ENCODE measurements around the gene TFDP1. TPM values are rescaled to one million over a fixed set of nuclear protein-coding genes. Genes with fewer than 3 reads are reported as not detected.

The TFDP1 gene
- total RNA-seq, 1 donor from 2014 or later, result 49.5 TPM

DNA sequence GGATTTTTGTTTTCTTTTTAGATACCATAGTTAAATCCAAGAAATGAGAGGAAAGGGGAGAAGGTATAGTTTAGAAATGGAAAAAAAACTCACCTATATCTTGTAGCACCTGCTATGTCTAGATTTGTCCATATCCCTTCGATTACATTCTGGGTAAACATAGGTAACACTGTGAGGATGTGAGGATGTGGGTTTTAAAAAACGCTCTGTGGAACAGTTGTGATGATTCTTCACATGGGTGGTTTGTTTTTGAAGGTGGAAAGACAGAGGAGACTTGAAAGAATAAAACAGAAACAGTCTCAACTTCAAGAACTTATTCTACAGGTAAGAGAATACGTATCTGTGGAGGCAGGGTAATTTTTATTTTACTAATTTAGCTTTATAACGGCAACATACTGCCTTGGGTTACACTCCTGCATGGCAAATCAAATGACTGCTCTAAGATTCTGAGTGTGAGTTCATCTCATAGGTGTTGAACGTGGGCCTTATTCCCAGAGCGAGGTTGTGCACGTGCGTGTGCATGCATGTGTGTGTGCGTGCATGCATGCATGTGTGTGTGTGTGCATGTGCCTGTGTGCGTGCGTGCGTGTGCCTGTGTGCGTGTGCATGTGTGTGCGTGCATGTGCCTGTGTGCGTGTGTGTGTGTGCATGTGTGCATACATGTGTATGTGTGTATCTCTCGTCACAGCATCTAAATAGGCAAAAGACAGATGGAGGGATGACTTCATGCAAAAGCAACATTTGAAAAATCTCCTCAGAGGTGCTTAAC is 49.9 kb downstream of the TFDP1 start:
- no peak for DNase-seq

DNA sequence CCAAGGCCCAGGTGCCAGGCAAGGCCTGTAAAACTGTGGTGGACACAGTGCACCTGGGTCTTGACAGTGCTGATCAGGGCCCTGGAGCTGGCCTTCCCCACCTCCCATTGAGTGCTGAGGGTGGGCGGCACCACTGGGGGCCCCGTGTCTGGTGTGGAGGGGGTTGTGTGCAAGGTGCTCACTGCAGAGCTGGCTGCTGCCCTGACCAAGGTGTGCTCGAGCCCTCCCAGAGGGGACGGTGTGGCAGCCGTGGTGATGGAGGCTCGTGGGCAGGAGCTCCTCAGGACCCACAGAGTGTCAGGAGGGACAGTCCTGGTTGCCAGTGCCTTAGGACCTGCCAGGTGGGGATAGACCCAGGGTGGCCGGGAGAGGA is 50.5 kb downstream of the TFDP1 start:
- DNase-seq, result no peak

DNA sequence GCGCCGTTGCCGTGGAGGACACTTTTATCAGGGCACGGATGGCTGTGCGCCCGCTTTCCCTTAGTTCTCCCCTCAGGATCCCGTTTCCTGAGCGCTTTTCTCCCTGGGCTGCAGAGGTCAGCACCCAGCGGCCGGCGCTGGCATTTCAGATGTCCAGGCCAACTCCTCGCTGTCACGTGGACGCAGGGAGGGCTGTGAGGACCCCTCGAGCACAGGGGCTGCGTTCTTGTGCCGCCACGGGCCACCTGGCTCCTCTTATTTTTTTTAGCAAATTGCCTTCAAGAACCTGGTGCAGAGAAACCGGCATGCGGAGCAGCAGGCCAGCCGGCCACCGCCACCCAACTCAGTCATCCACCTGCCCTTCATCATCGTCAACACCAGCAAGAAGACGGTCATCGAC is 51.2 kb downstream of the TFDP1 start:
- DNase-seq, result no peak

DNA sequence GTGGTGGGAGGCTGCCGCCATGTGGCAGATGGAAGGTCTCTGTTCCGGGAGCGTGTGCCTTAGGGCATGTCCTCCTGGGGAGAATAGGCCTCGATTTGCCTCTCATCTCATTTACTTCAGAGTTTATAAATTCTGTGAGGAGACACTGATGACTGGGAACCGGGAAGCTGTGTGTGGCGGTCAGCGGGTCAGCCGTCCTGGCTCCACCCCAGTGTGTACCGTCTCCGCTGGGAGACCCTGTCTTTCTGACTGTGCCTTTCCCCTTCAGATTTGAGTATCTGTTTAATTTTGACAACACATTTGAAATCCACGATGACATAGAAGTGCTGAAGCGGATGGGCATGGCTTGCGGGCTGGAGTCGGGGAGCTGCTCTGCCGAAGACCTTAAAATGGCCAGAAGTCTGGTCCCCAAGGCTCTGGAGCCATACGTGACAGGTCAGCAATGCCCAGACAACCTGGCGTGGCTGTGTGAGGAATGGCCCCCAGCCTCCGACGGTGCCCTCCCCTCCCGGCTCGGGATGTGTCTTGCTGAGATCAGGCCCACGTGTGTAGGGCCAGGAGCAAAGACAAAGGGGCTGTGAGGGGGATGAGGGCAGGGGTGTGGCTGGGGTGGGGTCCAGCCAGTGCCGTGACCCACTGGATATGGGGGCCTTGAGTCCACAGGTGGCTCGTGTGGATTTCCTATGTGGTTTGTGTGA is 51.9 kb downstream of the TFDP1 start:
- DNase-seq, result no peak

DNA sequence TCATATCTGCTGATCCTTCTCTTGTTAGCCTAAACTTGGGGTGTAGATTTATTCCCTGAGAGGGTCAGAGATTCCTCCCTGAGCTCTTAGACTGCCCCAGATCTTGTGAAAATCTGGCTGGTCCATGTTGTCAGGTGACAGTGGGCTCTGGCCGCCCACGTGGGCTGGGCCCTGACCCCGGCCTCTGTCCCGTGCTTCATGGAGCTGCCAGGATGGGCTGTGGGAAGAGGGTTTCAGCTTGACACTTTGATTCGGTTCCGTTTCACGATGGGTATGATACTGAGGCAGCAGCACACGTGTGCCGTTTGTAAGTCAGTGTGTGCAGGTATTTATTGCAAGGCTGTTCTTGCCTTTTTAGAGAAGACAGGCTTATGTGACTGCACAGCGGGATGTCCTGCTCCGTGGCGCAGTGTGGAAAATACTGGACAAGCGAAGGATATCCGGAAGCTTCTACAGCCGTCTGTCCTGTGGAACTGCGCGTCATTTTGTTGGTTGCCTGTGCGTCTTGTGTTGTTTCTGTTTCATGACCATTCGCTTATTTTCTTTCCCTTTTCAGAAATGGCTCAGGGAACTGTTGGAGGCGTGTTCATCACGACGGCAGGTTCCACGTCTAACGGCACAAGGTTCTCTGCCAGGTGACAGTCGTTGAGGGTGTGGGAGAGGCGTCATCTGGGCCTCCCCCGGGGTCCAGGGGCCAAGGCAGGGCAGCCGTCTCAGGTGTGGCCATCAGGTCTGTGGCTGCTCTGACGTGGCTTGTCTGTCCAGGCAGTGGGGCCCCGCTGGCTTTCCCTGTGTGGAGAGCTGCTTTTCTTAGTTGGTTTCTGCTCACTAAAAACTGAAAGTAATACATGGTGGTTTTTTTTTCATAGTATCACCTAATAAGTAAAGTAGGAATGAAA is 53.0 kb downstream of the TFDP1 start:
- DNase-seq, result no peak

DNA sequence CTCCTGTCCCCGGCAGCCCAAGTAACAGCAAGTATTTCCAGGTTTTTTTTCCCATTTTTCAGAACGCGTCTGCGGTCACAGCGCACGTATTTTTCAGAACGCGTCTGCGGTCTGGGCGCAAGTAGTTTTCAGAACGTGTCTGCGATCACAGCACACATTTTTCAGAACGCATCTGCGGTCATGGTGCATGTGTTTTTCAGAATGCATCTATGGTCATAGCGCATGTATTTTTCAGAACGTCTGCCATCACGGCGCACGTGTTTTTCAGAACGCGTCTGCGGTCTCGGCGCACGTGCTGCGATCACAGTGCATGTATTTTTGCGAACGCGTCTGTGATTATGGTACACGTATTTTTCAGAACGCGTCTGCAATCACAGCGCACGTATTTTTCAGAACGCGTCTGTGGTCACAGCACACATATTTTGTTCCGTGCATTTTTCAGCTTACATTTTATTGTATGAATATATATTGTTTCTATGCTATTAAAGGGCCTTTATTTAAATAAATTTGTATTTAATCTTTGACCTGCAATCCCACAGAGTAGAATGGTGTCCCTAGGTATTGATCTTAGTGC is 53.7 kb downstream of the TFDP1 start:
- no peak for DNase-seq

DNA sequence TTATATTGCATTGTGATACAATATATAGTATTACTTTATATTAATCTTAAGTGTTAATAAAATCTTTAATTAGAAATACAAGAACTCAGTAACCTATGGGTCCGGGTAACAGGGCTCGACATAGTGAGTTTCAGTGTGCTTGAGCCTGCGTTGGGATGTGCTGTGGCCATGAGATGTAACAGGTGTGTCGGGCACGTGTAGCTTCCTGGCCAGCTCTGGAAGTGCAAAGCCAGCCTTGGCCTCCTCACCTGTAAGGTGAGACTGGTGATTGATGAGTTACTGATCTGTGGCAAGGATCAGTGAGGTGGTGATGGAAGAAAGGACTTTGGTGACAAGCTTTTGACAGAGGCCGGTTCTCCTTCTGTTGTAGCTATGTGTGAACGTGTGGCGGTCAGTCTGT is 54.3 kb downstream of the TFDP1 start:
- DNase-seq, result no peak

DNA sequence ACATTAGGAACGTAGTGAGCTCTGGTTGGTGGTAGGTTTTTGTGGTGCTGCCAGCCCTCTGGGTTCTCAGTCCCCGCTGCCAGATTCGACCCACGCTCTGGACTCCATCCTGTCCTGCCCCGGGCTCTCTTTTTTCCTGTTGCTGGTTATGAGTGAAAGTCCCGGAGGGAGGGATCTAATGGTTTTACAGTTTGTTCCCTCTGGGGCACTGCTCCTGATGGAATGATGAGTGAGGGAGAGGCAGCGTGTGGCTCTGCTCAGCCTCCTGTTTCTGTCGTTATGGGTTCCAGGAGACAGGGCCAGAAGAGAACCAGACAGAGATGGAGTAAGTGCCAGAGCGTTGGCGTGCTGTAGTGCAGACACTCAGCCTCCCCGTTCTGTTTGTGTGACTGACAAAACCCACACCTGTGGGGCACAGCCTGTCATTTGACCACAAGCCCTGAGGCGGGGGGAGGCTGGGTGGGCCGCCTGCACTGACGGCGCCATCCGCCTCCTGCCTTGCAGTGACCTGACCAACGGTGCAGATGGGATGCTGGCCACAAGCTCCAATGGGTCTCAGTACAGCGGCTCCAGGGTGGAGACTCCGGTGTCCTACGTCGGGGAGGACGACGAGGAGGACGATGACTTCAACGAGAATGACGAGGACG is 55.2 kb downstream of the TFDP1 start:
- DNase-seq, result no peak

DNA sequence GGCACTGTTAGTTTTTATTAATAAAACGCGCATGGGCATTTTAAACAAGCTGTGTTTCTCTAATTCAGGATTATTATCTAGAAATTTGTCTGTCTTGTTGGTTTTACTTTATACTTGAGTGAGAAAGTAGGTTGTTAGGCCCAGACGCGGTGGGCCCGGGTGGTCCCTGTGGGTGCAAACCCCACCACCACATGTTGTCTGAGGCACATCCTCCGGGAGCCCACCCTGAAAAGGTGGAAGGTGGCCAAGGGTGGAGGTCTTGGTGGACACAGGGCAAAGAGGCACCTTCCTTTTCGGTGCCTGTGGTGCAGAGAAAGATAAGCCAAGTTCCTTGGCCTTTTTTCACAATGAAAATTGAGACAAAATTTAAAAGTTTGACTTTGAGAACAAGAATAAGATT is 56.9 kb downstream of the TFDP1 start:
- no peak for DNase-seq

DNA sequence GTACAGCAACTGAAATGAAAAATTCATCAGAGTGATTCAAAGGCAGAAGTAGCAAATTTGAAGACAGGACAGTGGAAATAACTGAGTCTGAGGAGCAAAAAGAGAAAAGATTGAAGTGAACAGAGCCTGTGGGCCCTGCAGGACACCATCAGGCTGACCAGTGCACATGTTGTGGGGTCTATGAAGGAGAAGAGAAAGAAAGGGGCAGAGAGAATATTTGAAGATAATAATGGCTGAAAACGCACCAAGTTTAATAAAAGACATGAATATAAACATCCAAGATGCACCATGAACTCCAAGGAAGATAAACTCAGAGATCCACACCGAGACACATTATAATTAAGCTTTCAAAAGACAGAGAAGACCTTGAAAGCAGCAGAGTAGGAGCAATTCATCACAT is 58.0 kb downstream of the TFDP1 start:
- no peak for DNase-seq

DNA sequence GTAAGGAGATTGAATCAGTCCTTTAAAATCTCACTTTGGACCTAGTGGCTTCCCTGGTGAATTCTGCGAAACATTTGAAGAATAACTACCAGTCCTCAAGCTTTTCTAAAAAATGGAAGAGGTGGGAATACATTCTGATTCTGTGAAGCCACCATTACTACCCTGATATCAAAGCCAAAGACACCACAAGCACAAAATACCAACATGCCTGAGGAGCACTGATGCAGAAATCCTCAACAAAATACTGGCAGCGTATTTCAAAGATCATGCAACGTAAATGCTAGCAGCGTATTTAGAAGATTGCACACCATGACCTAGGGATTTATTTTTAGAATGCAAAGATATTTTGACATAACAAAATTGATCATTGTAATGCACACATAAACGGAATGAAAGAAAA is 59.0 kb downstream of the TFDP1 start:
- DNase-seq, result no peak

DNA sequence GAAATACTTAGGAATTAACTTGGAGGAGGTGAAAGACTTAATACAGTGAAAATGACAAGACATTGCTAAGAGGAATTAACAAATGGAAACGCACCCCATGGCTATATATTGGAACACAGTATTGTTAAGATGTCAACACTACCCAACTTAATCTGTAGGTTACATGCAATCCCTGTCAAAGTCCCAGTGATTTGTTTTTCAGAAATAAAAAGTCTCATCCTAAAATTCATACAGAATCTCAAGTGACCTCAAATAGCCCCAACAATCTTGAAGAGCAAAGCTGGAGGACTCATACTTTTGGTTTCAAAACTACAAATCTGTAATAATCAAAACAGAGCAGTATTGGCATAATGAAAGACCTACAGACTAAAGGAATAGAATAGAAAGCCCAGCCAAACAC is 60.2 kb downstream of the TFDP1 start:
- DNase-seq, result no peak

DNA sequence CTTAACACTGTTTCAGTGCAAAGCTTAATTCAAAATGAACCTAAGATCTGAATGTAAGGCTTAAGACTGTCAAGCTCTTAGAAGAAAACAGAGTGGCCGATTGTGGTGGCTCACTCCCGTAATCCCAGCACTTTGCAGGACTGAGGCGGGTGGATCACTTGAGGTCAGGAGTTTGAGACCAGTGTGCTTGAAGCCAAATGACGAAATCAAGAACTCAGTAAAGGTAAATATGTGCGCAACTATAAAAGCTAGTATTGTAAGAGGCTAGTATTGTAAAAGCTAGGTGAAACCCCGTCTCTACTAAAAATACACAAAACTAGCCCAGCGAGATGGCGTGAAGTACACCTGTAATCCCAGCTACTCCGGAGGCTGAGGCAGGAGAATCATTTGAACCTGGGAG is 60.8 kb downstream of the TFDP1 start:
- no peak for DNase-seq

DNA sequence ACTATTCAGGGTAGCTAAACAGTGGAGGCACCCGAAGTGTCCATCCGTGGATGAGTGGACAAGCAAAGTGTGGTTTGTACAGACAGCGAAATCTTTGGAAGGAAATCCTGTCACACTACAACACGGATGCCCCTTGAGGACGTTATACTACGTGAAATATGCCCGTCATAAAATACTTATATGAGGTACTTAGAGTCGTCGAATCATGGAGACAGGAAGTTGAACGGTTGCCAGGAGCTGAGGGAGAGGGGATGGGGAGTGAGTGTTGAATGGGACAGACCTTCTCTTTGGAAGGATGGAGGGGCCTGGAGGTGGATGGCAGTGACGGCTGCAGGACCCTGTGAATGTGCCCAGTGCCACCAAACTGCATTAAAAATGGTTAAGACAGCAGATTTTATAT is 61.8 kb downstream of the TFDP1 start:
- DNase-seq, result peak; percentile 29

DNA sequence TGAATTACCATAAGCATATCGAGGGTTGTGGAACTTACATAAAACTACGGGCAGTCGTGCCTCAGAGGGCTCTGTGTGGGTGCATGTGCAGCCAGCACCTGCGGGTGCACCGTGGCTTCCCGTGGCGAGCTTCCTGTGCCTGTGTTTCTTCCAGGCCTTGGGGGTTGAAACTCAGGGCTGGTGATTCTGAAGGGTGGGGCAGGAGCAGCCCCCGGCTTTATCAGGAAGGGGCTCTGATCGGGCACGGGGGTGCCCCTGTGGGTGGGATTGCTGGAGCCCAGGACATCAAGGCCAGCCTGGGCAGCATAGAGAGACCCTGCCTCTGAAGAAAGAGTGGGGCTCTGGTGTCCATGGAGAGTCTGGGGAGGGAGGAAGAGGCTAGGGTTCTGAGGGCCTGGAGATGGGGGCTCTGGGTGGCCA is 62.4 kb downstream of the TFDP1 start:
- no peak for DNase-seq

DNA sequence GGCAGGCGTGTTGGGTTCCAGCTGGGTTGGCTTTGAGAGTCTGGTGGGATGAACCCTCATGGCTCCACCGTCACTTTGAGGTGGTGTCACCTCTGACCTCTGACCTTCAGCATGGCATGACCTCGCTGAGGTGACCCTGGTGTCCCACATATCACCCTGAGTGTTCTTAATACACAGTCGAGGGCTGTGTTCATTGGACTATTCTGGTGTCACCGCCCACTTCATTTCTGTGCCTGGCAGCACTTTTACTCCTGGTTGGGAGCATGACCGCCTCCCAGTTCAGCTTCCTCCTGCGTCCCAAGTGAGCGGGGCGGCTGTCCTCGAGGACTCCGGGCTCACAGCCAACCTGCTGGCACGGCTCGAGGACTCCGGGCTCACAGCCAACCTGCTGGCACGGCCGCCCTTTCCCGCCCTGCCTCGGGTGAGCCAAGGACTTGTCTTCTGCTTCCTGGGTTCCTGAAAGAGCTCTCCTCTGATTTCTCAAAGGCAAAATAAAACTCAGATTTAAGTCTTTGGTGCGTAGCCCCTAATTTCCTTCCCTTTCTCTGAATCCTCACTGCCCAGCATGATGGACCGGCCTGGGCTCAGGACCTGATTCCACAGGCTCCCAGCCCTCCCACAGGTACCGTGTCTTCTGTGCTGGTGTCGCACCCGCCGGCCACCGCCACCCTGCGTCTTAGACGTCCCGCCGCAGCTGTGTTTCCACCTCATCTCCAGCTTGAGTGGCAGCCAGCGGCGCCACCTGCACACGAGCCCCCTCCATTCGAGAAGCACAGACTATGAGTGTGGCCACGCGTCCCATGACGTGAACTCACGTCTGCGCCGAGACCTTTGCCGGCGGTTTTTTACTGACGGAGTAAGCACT is 63.0 kb downstream of the TFDP1 start:
- peak; percentile 63 for DNase-seq

DNA sequence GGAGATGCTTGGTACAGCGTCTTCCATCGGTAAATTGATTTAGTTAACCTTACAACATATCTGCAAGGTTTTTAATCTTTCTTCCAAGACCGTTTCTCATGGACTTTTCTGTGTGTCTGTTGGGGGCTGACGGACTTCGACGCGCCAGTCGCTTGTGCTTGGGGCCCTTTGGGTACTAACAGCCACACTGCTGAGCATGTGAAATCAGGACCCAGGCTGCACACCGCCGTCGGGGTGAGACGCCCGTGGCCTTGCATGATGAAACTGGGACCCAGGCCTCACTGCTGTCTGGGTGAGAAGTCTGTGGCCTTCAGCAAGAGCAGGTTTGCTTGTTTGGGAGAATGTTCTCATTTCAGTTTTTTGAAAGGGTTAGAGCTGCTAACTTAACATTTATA is 63.7 kb downstream of the TFDP1 start:
- DNase-seq, result no peak

DNA sequence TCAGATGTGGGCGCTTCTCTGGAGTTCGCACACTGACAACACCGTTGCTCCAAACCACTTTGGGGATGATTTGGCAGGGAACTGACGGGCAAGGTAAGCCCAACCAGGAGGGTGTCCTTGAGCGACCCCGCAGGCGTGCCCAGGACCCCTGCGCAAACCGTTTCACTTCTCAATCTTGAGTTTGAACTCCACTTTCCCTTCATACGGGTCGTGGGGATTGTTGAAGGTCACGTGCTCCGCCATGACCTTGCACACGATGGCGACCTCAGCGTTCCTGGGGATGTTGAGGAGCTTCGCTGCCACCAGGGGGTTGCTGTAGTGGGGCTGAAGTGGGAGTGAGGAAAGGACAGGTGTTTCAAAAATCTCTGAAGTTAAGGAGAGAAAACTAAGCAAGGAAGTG is 64.7 kb downstream of the TFDP1 start:
- DNase-seq, result no peak

DNA sequence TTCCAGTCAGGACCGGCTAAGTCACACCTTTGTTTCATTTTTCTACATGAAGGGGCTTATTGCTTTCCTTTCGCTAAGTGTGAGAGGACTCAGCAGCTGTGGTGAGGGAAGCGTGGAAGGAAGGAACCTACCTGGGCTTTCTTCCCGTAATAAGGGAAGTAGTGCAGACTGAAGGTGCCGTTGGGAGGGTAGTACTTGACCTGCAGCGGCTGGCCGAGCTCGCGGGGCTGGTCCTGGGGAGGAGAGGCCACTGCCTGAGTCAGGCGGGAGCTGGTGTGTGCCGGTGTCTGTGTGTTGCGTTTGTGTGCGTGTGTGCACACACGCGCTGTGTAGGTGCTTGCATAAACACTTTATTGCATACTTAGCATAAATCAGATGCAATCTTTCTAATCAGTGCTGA is 65.7 kb downstream of the TFDP1 start:
- DNase-seq, result no peak

DNA sequence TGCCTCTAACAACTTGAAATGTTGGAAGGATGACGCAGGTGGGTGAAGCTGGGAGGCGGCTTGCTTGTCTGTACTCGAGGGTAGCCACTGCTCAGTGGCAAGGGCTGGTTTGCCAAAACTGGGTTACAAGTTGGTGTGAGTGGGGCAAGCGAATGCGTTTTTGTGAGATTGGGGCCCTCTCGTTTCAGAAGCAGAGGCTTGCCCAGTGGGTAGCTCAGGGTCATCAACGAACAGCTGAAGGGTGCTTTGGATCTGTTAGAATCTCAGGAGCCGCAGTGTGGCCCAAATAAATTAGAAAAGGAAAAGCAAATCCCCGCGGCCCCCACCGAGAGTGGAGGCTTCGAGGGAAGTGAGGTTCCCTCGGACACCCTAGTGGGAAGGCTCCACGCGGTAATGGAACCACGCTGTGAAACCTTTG is 66.2 kb downstream of the TFDP1 start:
- no peak for DNase-seq

Measured in dermis blood vessel endothelial cell (primary cell).